HepG2 (cell line): ENCODE data around the gene C12orf56.

Experiments used
- CREB1 ChIP-seq, 2 experiments: fragments of 450-650 bp in 1 of 2; IDR thresholded peaks; 2 replicates each; pipeline ENCODE4 v1.6.1; 2016 to 2017; ENCODE audit warnings: control low read depth in 1 of 2, mild to moderate bottlenecking in 1 of 2, missing compliant biosample characterization in 1 of 2, missing genetic modification characterization in 1 of 2
- KDM5B ChIP-seq: sonication (generic); formaldehyde crosslinking; IDR thresholded peaks from 2 replicates; pipeline ENCODE4 v1.4.0; 2020; ENCODE audit warnings: missing genetic modification reagents, mild to moderate bottlenecking, borderline replicate concordance
- NBN ChIP-seq: fragments of 450-650 bp; conservative IDR thresholded peaks from 2 replicates; pipeline ENCODE4 v1.6.1; 2017
- POLR2A ChIP-seq, 2 experiments: IDR thresholded peaks; 2 replicates each; pipeline ENCODE4 v1.6.1; 2011; ENCODE audit warnings: low read depth in 2 of 2, low read length in 2 of 2, mild to moderate bottlenecking in 1 of 2, moderate library complexity in 1 of 2; ENCODE audit not compliant: insufficient read depth in 1 of 2
- RORA ChIP-seq: sonication (generic); formaldehyde crosslinking; IDR thresholded peaks from 2 replicates; pipeline ENCODE4 v1.5.0; 2020; ENCODE audit warnings: mild to moderate bottlenecking, missing genetic modification reagents, moderate library complexity
- SKI ChIP-seq: fragments of 450-650 bp; IDR thresholded peaks from one replicate; pipeline ENCODE4 v1.6.1; 2018; ENCODE audit warnings: mild to moderate bottlenecking; ENCODE audit not compliant: partially characterized antibody
- YY1 ChIP-seq: IDR thresholded peaks from 2 replicates; pipeline ENCODE4 v1.6.1; 2011; ENCODE audit warnings: low read length, low read depth, moderate library complexity, mild to moderate bottlenecking; ENCODE audit not compliant: insufficient read depth, insufficient replicate concordance

DNA sequence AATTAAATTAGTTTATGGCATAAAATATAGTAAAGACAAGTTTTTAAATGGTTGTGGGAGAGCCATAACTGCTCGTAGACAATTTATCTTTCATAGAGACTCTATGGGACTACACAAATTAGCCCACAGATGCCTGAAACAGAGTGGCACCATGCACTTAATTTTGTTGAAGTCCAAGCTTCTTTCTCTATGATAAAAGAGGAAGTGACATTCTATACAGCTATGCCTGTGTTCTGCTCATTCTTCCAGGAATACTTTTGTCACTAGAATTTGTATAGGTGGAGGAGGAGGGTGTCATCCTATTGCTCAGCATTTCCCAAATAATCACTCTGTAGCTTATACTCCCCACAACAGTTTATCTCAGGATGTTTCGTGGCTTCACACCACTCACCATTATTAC lies 124.7 kb downstream of the C12orf56 start:
- TF ChIP-seq SKI (no peak), KDM5B (CRISPR knock-in tag) (no peak), CREB1 (IDR thresholded peaks at IDR 0.05) (no peak), CREB1 (CRISPR knock-in tag; IDR thresholded peaks at IDR 0.05) (no peak), RORA (no peak), POLR2A (IDR thresholded peaks at IDR 0.05; ENCODE audit: insufficient read depth in 1 of 2, low read depth in 2 of 2, low read length in 2 of 2) (no peak), NBN (no peak), YY1 (no peak)
